ENCODE results near the gene ENGASE.

Gene ENGASE

GRCh38 chr17:79094261-79094660 lies 19.6 kb downstream of the ENGASE start:
- no peak for DNase-seq (ENCODE audit: low spot score)

- no peak for DNase-seq (ENCODE audit: low spot score)
Observed at GRCh38 chr17:79095345-79096055, 20.9 kb downstream of the ENGASE start.

GRCh38 chr17:79096477-79096876 lies 21.9 kb downstream of the ENGASE start:
- DNase-seq (ENCODE audit: low spot score): no peak

GRCh38 chr17:79097226-79098055 lies 22.8 kb downstream of the ENGASE start:
- no peak for DNase-seq (ENCODE audit: low spot score)

- DNase-seq (ENCODE audit: low spot score): no peak
Observed at GRCh38 chr17:79098282-79098867, 23.8 kb downstream of the ENGASE start.

GRCh38 chr17:79100405-79100804 lies 25.8 kb downstream of the ENGASE start:
- no peak for DNase-seq (ENCODE audit: low spot score)

GRCh38 chr17:79101111-79101673 lies 26.6 kb downstream of the ENGASE start:
- DNase-seq (ENCODE audit: low spot score): no peak

GRCh38 chr17:79102214-79102613 lies 27.6 kb downstream of the ENGASE start:
- no peak for DNase-seq (ENCODE audit: low spot score)

GRCh38 chr17:79104898-79105600 lies 30.4 kb downstream of the ENGASE start:
- no peak for DNase-seq (ENCODE audit: low spot score)

GRCh38 chr17:79105937-79106336 lies 31.3 kb downstream of the ENGASE start:
- DNase-seq (ENCODE audit: low spot score): no peak

GRCh38 chr17:79106958-79107357 lies 32.3 kb downstream of the ENGASE start:
- no peak for DNase-seq (ENCODE audit: low spot score)

- DNase-seq (ENCODE audit: low spot score): no peak
Observed at GRCh38 chr17:79107499-79108231, 33.0 kb downstream of the ENGASE start.

GRCh38 chr17:79108232-79108850 lies 33.7 kb downstream of the ENGASE start:
- no peak for DNase-seq (ENCODE audit: low spot score)

- no peak for DNase-seq (ENCODE audit: low spot score)
Observed at GRCh38 chr17:79108870-79109269, 34.2 kb downstream of the ENGASE start.

- no peak for DNase-seq (ENCODE audit: low spot score)
Observed at GRCh38 chr17:79109584-79109983, 35.0 kb downstream of the ENGASE start.

- no peak for DNase-seq (ENCODE audit: low spot score)
Observed at GRCh38 chr17:79111097-79111496, 36.5 kb downstream of the ENGASE start.

GRCh38 chr17:79112471-79112870 lies 37.8 kb downstream of the ENGASE start:
- DNase-seq (ENCODE audit: low spot score): no peak

GRCh38 chr17:79113699-79114457 lies 39.3 kb downstream of the ENGASE start:
- no peak for DNase-seq (ENCODE audit: low spot score)

- peak; percentile 73 for DNase-seq (ENCODE audit: low spot score)
Observed at GRCh38 chr17:79114458-79115301, 40.1 kb downstream of the ENGASE start.
